GM12874 (cell line): ENCODE data around the gene CTDSPL.

Experiments
- CTCF ChIP-seq: IDR thresholded peaks from 2 replicates; pipeline ENCODE4 v1.5.1; 2011; ENCODE audit warnings: low read depth, mild to moderate bottlenecking, control low read depth, low read length, moderate library complexity; ENCODE audit not compliant: insufficient read depth

CTDSPL gene

GRCh38 chr3:37897763-37898162, 36.1 kb downstream of the CTDSPL start:
- TF ChIP-seq CTCF, result no peak

- no peak for TF ChIP-seq CTCF
These were observed 36.7 kb downstream of the CTDSPL start for GRCh38 chr3:37898424-37898823.

GRCh38 chr3:37899101-37899707, 37.5 kb downstream of the CTDSPL start:
- TF ChIP-seq CTCF, result no peak

GRCh38 chr3:37899711-37900306, 38.1 kb downstream of the CTDSPL start:
- no peak for TF ChIP-seq CTCF

- no peak for TF ChIP-seq CTCF
These were observed 40.0 kb downstream of the CTDSPL start for GRCh38 chr3:37901721-37902120.

- no peak for TF ChIP-seq CTCF
These were observed 41.0 kb downstream of the CTDSPL start for GRCh38 chr3:37902674-37903073.

GRCh38 chr3:37903320-37903719, 41.6 kb downstream of the CTDSPL start:
- TF ChIP-seq CTCF, result no peak
